HCT116 (cell line): Measurements from ENCODE around the gene TOM1L1. TPM values are rescaled to one million over a fixed set of nuclear protein-coding genes. Genes with fewer than 3 reads are reported as not detected.

Experiments
- ATAC-seq: fragments of 200-7000 bp; cut with Tn5 transposase; 2 replicates; pipeline ENCODE4 v1.9.1; 2020; ENCODE audit warnings: mild to moderate bottlenecking, moderate library complexity
- BruUV-seq: library from RNA; stranded (reverse); fragments of 400-500 nt; replicated peaks from 2 replicates; lab custom pipeline; 2021; lab: Mats Ljungman, UMichigan
- CTCF ChIA-PET: fragments of 300-600 bp; sonication (Branson Sonifier 250); formaldehyde crosslinking; loops from one replicate; lab custom pipeline; 2021; ENCODE audit warnings: antibody characterized with exemption; lab: Charles Lee
- POLR2A ChIA-PET: fragments of 300-600, 350-600 bp; sonication (Branson Sonifier 250); formaldehyde crosslinking; loops from one replicate; lab custom pipeline; 2021; ENCODE audit warnings: antibody characterized with exemption; lab: Charles Lee
- RAD21 ChIA-PET, 2 experiments: fragments of 300-600 bp; sonication (Branson Sonifier 250); formaldehyde crosslinking; loops; one replicate each; lab custom pipeline; 2023; ENCODE audit warnings: low total read pairs in 2 of 2; ENCODE audit not compliant: uncharacterized antibody in 2 of 2, unreplicated experiment in 2 of 2, low non-redundant PET in 1 of 2; lab: Charles Lee
- DNase-seq: peaks from one replicate; pipeline ENCODE4 v3.0.0-alpha.2; 2010; ENCODE audit warnings: low read depth, low spot score
- H2AFZ ChIP-seq: fragments of 200-600 bp; shearing (Covaris generic), sonication (generic); 2 replicates; pipeline ENCODE4 v1.6.1; 2017; ENCODE audit warnings: low read depth, mixed run types, mixed read lengths, antibody characterized with exemption, low read length; ENCODE audit not compliant: poor library complexity, severe bottlenecking
- H3K27ac ChIP-seq: 2 replicates; pipeline ENCODE4 v1.5.1; 2012; ENCODE audit warnings: low read depth, low read length
- H3K27me3 ChIP-seq: fragments of 200-600 bp; sonication (generic); 2 replicates; pipeline ENCODE4 v1.6.1; 2016; ENCODE audit warnings: mixed run types, low read length, mixed read lengths; ENCODE audit not compliant: insufficient read depth
- H3K36me3 ChIP-seq, 2 experiments: fragments of 200-500 bp in 1 of 2; fragments of 200-600 bp in 1 of 2; sonication (Bioruptor generic) in 1 of 2; sonication (generic) in 1 of 2; 2 replicates each; pipeline versions ENCODE4 v1.5.1 to v1.6.1; 2014 to 2016; ENCODE audit warnings: low read length in 2 of 2, inconsistent platforms in 1 of 2, mixed read lengths in 1 of 2, mixed run types in 1 of 2; ENCODE audit not compliant: insufficient read depth in 2 of 2, control insufficient read depth in 1 of 2
- H3K4me1 ChIP-seq, 2 experiments: fragments of 200-600 bp in 1 of 2; sonication (generic) in 1 of 2; 2 replicates each; pipeline versions ENCODE4 v1.5.1 to v1.6.1; 2012 to 2017; ENCODE audit warnings: low read length in 2 of 2, inconsistent platforms in 1 of 2, mild to moderate bottlenecking in 1 of 2, mixed read lengths in 1 of 2, mixed run types in 1 of 2, moderate library complexity in 1 of 2; ENCODE audit not compliant: insufficient read depth in 2 of 2, control insufficient read depth in 1 of 2
- H3K4me2 ChIP-seq: fragments of 200-600 bp; sonication (generic); 2 replicates; pipeline ENCODE4 v1.6.1; 2017; ENCODE audit warnings: mixed run types, low read length, mixed read lengths
- H3K4me3 ChIP-seq, 2 experiments: fragments of 200-600 bp in 1 of 2; sonication (generic) in 1 of 2; replicated peaks in 1 of 2; 2 replicates each; pipeline ENCODE4 v1.5.1; 2011 to 2016; ENCODE audit warnings: low read length in 2 of 2, control low read depth in 1 of 2, low read depth in 1 of 2, mild to moderate bottlenecking in 1 of 2, mixed read lengths in 1 of 2, mixed run types in 1 of 2
- H3K79me2 ChIP-seq: fragments of 200-600 bp; sonication (generic); 2 replicates; pipeline ENCODE4 v1.6.1; 2017; ENCODE audit warnings: mild to moderate bottlenecking, mixed run types, low read length, moderate library complexity, mixed read lengths; ENCODE audit not compliant: insufficient read depth
- H3K9ac ChIP-seq: fragments of 200-600 bp; sonication (generic); 2 replicates; pipeline ENCODE4 v1.6.1; 2016; ENCODE audit warnings: low read length, mixed read lengths
- H3K9me2 ChIP-seq: fragments of 200-600 bp; sonication (generic), shearing (Covaris generic); 2 replicates; pipeline ENCODE4 v1.6.1; 2017; ENCODE audit warnings: mixed run types, mild to moderate bottlenecking, moderate library complexity; ENCODE audit not compliant: insufficient read depth
- H3K9me3 ChIP-seq, 2 experiments: fragments of 200-500 bp in 1 of 2; fragments of 200-600 bp in 1 of 2; sonication (Bioruptor generic) in 1 of 2; sonication (generic) in 1 of 2; 2 replicates each; pipeline ENCODE4 v1.6.1; 2014 to 2017; ENCODE audit warnings: low read length in 2 of 2, mixed read lengths in 2 of 2, inconsistent platforms in 1 of 2, low read depth in 1 of 2, mild to moderate bottlenecking in 1 of 2, mixed run types in 1 of 2, moderate library complexity in 1 of 2; ENCODE audit not compliant: control insufficient read depth in 1 of 2, insufficient read depth in 1 of 2
- H4K20me1 ChIP-seq: fragments of 200-600 bp; sonication (generic), shearing (Covaris generic); 2 replicates; pipeline ENCODE4 v1.6.1; 2017; ENCODE audit warnings: mixed run types, mild to moderate bottlenecking, moderate library complexity; ENCODE audit not compliant: insufficient read depth
- ATF3 ChIP-seq: IDR thresholded peaks from 2 replicates; pipeline ENCODE4 v1.6.1; 2012
- CEBPB ChIP-seq: IDR thresholded peaks from 2 replicates; pipeline ENCODE4 v1.6.1; 2012; ENCODE audit warnings: low read depth
- EGR1 ChIP-seq: IDR thresholded peaks from 2 replicates; pipeline ENCODE4 v1.6.1; 2012; ENCODE audit warnings: low read depth
- ELF1 ChIP-seq: IDR thresholded peaks from 2 replicates; pipeline ENCODE4 v1.6.1; 2012; ENCODE audit warnings: low read depth, borderline replicate concordance
- EZH2 ChIP-seq: fragments of 200-600 bp; sonication (generic); IDR thresholded peaks from 2 replicates; pipeline ENCODE4 v1.6.1; 2017; ENCODE audit warnings: antibody characterized with exemption, mixed run types
- EZH2phosphoT487 ChIP-seq: fragments of 200-600 bp; IDR thresholded peaks from 2 replicates; pipeline ENCODE4 v1.6.1; 2018; ENCODE audit warnings: antibody characterized with exemption, borderline replicate concordance
- FOSL1 ChIP-seq: IDR thresholded peaks from 2 replicates; pipeline ENCODE4 v1.6.1; 2012; ENCODE audit warnings: low read depth
- JUND ChIP-seq: IDR thresholded peaks from 2 replicates; pipeline ENCODE4 v1.6.1; 2012
- POLR2A ChIP-seq: IDR thresholded peaks from 2 replicates; pipeline ENCODE4 v1.7.0; 2011; ENCODE audit warnings: borderline replicate concordance; ENCODE audit not compliant: insufficient read depth, insufficient read length; ENCODE audit errors: extremely low read depth
- POLR2AphosphoS5 ChIP-seq: IDR thresholded peaks from 2 replicates; pipeline ENCODE4 v1.6.1; 2011; ENCODE audit warnings: mild to moderate bottlenecking, low read depth, low read length, moderate library complexity
- SP1 ChIP-seq: IDR thresholded peaks from 2 replicates; pipeline ENCODE4 v1.6.1; 2012; ENCODE audit warnings: low read depth
- SRF ChIP-seq: IDR thresholded peaks from 2 replicates; pipeline ENCODE4 v1.6.1; 2012; ENCODE audit warnings: low read depth
- TCF7L2 ChIP-seq: IDR thresholded peaks from 2 replicates; pipeline ENCODE4 v1.7.0; 2011; ENCODE audit warnings: borderline replicate concordance, inconsistent platforms; ENCODE audit not compliant: insufficient read depth, insufficient read length; ENCODE audit errors: extremely low read depth
- YY1 ChIP-seq: IDR thresholded peaks from 2 replicates; pipeline ENCODE4 v1.6.1; 2011; ENCODE audit warnings: low read length, low read depth, moderate library complexity, mild to moderate bottlenecking; ENCODE audit not compliant: insufficient replicate concordance; ENCODE audit errors: extremely low read depth
- ZFX ChIP-seq: fragments of 450-650 bp; IDR thresholded peaks from 2 replicates; pipeline ENCODE4 v1.6.1; 2017
- ZNF274 ChIP-seq: fragments of 200-500 bp; sonication (Bioruptor generic); IDR thresholded peaks from 2 replicates; pipeline ENCODE4 v1.6.1; 2014; ENCODE audit warnings: mild to moderate bottlenecking, low read depth, low read length, inconsistent platforms
- intact Hi-C: fragments of 100-400 bp; cut with micrococcal nuclease; formaldehyde crosslinking; loops from 2 replicates; pipeline ENCODE4 v1.10.0; 2022
- total RNA-seq: library from RNA; stranded (reverse); gene quantifications from one replicate; pipeline ENCODE4 v1.2.1, GENCODE V29; 2021; ENCODE audit not compliant: unreplicated experiment
- TF ChIP-seq, protein P1 (sequence below): IDR thresholded peaks from 2 replicates; pipeline ENCODE4 v1.6.1; 2011; ENCODE audit warnings: mild to moderate bottlenecking, low read length, moderate library complexity; ENCODE audit not compliant: insufficient replicate concordance; ENCODE audit errors: extremely low read depth
- TF ChIP-seq, protein P2 (sequence below): IDR thresholded peaks from 2 replicates; pipeline ENCODE4 v1.6.1; 2012; ENCODE audit warnings: low read depth

Gene TOM1L1
- total RNA-seq, 1 experiment from 2014 or later: 70.8 TPM

DNA sequence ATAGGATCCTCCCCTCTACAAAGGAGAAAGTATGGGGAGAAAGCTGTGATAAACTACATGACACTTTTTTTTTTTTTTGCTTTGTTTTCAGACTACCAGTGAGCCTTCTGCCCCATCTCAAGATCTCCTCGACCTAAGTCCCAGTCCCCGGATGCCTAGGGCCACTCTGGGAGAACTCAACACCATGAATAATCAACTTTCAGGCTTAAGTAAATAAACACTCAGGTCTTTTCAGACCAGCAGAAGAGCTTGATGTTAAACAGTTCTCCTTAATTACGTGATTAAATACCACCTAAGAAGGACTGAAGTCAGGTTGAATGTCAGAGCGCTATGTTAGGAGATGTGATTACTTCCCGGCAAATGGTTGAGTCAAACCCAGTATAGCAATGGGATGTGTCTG is 36.4 kb downstream of the TOM1L1 start:
- RAD21 ChIA-PET: no interaction called here
- BruUV-seq: no TSS peak
- H3K9ac ChIP-seq: no peak overlapping the region
- intact Hi-C loops: no loop called here
- no peak overlapping the region for H3K4me3 ChIP-seq
- H3K27me3 ChIP-seq: no peaks in the 10 kb centered on the region
- H3K4me1 ChIP-seq: no peaks in the 10 kb centered on the region
- CTCF ChIA-PET: no interaction called here
- H4K20me1 ChIP-seq: no peaks in the 10 kb centered on the region
- peaks cover 40 to 66% of the 10 kb centered on the region in 2 experiments for H3K36me3 ChIP-seq
- H3K9me2 ChIP-seq: no peaks in the 10 kb centered on the region
- POLR2A ChIA-PET: no interaction called here
- no peak for ATAC-seq
- TF ChIP-seq EGR1 (no peak), SRF (no peak), JUND (no peak), ELF1 (no peak), YY1 (no peak), ZFX (no peak), POLR2AphosphoS5 (no peak), TCF7L2 (no peak), CEBPB (no peak), SP1 (no peak), ZNF274 (no peak), EZH2 (no peak), POLR2A (no peak), EZH2phosphoT487 (no peak), ATF3 (no peak), FOSL1 (no peak)
- TF ChIP-seq, protein P1, sequence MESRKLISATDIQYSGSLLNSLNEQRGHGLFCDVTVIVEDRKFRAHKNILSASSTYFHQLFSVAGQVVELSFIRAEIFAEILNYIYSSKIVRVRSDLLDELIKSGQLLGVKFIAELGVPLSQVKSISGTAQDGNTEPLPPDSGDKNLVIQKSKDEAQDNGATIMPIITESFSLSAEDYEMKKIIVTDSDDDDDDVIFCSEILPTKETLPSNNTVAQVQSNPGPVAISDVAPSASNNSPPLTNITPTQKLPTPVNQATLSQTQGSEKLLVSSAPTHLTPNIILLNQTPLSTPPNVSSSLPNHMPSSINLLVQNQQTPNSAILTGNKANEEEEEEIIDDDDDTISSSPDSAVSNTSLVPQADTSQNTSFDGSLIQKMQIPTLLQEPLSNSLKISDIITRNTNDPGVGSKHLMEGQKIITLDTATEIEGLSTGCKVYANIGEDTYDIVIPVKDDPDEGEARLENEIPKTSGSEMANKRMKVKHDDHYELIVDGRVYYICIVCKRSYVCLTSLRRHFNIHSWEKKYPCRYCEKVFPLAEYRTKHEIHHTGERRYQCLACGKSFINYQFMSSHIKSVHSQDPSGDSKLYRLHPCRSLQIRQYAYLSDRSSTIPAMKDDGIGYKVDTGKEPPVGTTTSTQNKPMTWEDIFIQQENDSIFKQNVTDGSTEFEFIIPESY: no peak
- TF ChIP-seq, protein P2, sequence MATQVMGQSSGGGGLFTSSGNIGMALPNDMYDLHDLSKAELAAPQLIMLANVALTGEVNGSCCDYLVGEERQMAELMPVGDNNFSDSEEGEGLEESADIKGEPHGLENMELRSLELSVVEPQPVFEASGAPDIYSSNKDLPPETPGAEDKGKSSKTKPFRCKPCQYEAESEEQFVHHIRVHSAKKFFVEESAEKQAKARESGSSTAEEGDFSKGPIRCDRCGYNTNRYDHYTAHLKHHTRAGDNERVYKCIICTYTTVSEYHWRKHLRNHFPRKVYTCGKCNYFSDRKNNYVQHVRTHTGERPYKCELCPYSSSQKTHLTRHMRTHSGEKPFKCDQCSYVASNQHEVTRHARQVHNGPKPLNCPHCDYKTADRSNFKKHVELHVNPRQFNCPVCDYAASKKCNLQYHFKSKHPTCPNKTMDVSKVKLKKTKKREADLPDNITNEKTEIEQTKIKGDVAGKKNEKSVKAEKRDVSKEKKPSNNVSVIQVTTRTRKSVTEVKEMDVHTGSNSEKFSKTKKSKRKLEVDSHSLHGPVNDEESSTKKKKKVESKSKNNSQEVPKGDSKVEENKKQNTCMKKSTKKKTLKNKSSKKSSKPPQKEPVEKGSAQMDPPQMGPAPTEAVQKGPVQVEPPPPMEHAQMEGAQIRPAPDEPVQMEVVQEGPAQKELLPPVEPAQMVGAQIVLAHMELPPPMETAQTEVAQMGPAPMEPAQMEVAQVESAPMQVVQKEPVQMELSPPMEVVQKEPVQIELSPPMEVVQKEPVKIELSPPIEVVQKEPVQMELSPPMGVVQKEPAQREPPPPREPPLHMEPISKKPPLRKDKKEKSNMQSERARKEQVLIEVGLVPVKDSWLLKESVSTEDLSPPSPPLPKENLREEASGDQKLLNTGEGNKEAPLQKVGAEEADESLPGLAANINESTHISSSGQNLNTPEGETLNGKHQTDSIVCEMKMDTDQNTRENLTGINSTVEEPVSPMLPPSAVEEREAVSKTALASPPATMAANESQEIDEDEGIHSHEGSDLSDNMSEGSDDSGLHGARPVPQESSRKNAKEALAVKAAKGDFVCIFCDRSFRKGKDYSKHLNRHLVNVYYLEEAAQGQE: no peak
- TF ChIP-seq, all 23 proteins: peak for 0
- Histone ChIP-seq H2AFZ (no peak overlapping the region), H3K4me2 (no peak overlapping the region), H3K79me2 (no peaks in the 10 kb centered on the region), H3K27ac (no peak overlapping the region), H3K9me3 (no peaks in the 10 kb centered on the region)
- DNase-seq: no peak
